Mucosa of descending colon (tissue), 3 donors: Measurements from ENCODE around the gene HPGDS. TPM values are rescaled to one million over a fixed set of nuclear protein-coding genes. Genes with fewer than 3 reads are reported as not detected.
"Not testable (repeated sequence)": the region's sequence is repeated elsewhere in the genome, so short reads cannot be mapped to it uniquely, and the experiment has no call there.

ENCODE experiments used
- ATAC-seq: fragments of 200-7000 bp; cut with Tn5 transposase; one replicate; pipeline ENCODE4 v1.9.1; 2020; ENCODE audit warnings: mild to moderate bottlenecking, moderate library complexity
- DNase-seq, 3 donors: peaks; one replicate each; pipeline ENCODE4 v3.0.0-alpha.2; 2020
- H3K36me3 ChIP-seq: fragments of 200-600 bp; one replicate; pipeline ENCODE4 v1.8.0; 2021; ENCODE audit warnings: low read depth, mild to moderate bottlenecking
- H3K4me1 ChIP-seq: fragments of 200-600 bp; one replicate; pipeline ENCODE4 v1.8.0; 2021; ENCODE audit warnings: low read depth, mild to moderate bottlenecking
- H3K4me3 ChIP-seq: fragments of 200-600 bp; one replicate; pipeline ENCODE4 v1.8.0; 2021; ENCODE audit warnings: mild to moderate bottlenecking
- H3K9me3 ChIP-seq: fragments of 200-600 bp; one replicate; pipeline ENCODE4 v1.8.0; 2021; ENCODE audit warnings: mild to moderate bottlenecking
- CTCF ChIP-seq: fragments of 200-600 bp; IDR thresholded peaks from one replicate; pipeline ENCODE4 v1.8.0; 2022; ENCODE audit warnings: antibody characterized with exemption, mild to moderate bottlenecking
- intact Hi-C, 2 donors: fragments of 100-400 bp; cut with DNase I in 1 of 2; cut with micrococcal nuclease in 1 of 2; formaldehyde crosslinking; loops; one replicate each; pipeline versions ENCODE4 v1.11.0 to v1.11.1; 2022; cut with DNase I, micrococcal nuclease
- long read RNA-seq, 2 donors: library from polyadenylated mRNA; unstranded; transcript quantifications; one replicate each; pipeline ENCODE4 v2.0.0, GENCODE V29; 2019 to 2021
- total RNA-seq, 3 donors: library from RNA; stranded (reverse); fragmentation: NEBNext Ultra II Directional in 2 of 3; extraction: Animal tissue kit (Norgen Biotek cat#: 25700) in 2 of 3; gene quantifications; one replicate each; pipeline versions ENCODE4 v1.2.1 to v1.2.4, GENCODE V29; 2021 to 2023
- donor health status: DM: no; HTN: no; CAD: no; lungs with moderate emphysema.
- donor health status: DM: no; HTN: no; CAD: no.
- donor health status: DM: no; HTN: yes; CAD: no.

HPGDS gene
- 1 to 10 TPM; 1.8 to 6.3 (median 5.4) TPM for total RNA-seq
- long read RNA-seq, donor 1, partial matches to known transcripts, result 0 of 3 reads
- long read RNA-seq, donor 1, other reads (novel, unspliced or antisense), result 0 of 3 reads
- long read RNA-seq, donor 2, transcript HPGDS-201 (6 exons, 1,636 nt), result major isoform, 5 of 8 reads
- long read RNA-seq, donor 2, partial matches to known transcripts, result 2 of 8 reads
- long read RNA-seq, donor 2, other reads (novel, unspliced or antisense), result 1 of 8 reads

DNA sequence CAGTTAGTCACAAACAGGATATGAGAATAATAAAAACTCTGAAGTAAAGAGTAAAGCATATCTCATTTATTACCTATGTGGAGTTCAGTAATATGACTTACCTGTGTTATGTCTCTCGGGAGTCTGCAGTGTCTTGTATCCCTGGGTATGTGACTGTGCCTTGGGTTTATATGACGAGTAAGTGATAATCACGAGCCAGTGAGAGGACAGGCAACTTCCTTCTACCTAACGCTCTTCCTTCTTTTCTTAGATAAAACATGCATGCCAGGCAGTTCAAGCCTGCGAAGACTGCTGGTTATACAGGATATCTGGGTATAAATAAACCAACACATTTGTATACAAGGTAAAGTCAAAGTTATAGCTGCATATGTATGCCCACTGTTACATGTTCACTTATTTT lies at the start of gene HPGDS:
Gene HPGDS, minus strand, starts transcription at position 143 of the 400 bp plus-strand sequence. CDS start 8,207 bp downstream, outside the sequence.
- TF ChIP-seq CTCF, result no peak
- H3K4me3 ChIP-seq, result no peak within 1 kb of the TSS
- H3K9me3 ChIP-seq, result no peaks in the 10 kb centered on the region
- no peaks in the 10 kb centered on the region for H3K36me3 ChIP-seq
- intact Hi-C loops, result no loop called here
- ATAC-seq (peak; percentile 18), DNase-seq (peak in 1 of 3 donors; percentile 11)
- no peaks in the 10 kb centered on the region for H3K4me1 ChIP-seq

DNA sequence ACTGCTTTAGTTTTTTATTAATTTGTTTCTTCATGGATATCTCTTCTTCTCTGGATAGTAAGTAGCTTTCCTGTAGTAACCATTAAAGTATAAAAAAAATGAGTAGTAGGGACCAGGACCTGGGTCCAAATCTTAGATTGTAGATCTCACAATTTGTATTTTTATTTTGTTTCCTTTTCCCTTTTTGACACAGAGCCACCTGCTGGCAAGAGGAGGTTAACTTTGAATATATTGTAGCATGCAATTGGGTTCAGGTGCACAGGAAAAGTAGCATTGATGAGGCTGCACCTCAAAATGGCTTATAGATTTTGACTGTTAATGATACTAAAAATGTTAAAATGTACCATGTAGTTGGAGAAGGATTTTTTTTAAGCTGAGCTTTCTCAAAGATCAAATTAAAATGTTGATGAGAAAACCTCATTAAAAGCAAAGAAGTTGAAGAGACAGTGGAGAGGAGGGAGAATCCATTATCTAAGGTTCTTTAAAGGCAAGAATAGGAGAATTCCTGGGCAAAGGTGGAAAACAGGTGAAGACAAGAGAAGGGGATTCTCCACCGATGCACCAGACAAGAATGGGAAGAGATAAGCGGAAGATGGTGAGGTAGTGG lies 48.3 kb upstream of the HPGDS start:
- Histone ChIP-seq H3K36me3 (no peaks in the 10 kb centered on the region), H3K4me1 (no peaks in the 10 kb centered on the region)
- peak in 1 of 3 donors; percentile 67 for DNase-seq

GRCh38 chr4:94389595-94390267 lies 47.1 kb upstream of the HPGDS start:
- Histone ChIP-seq H3K9me3 (no peaks in the 10 kb centered on the region), H3K4me3 (no peak overlapping the region), H3K4me1 (no peaks in the 10 kb centered on the region), H3K36me3 (no peaks in the 10 kb centered on the region)
- DNase-seq (no peak), ATAC-seq (no peak)
- no peak for TF ChIP-seq CTCF
- intact Hi-C loops, result no loop called here

More for the DNA sequence above, 48.3 kb upstream of the HPGDS start:
- no peak for ATAC-seq
- Histone ChIP-seq H3K4me3 (no peak overlapping the region), H3K9me3 (no peaks in the 10 kb centered on the region)
- TF ChIP-seq CTCF, result no peak
- intact Hi-C loops, result no loop called here

DNA sequence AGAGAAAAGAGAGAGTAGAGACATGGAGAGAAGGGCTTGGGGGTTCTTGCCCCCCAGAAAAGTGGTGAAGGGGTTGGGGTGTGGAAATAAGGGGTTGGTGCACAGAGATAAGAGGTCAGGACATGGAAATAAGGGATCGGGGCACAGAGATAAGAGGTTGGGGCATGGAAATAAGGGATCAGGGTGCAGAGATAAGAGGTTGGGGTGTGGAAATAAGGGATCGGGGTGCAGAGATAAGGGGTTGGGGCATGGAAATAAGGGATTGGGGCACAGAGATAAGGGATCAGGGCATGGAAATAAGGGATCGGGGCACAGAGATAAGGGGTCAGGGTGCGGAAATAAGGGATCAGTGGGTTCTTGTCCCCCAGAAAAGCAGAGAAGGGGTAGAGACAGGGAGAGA lies 45.3 kb upstream of the HPGDS start:
- intact Hi-C loops, ATAC-seq, H3K36me3 ChIP-seq, H3K4me3 ChIP-seq, H3K9me3 ChIP-seq, DNase-seq, H3K4me1 ChIP-seq: not testable (repeated sequence)

- H3K36me3 ChIP-seq, H3K4me1 ChIP-seq, H3K9me3 ChIP-seq, ATAC-seq, intact Hi-C loops, H3K4me3 ChIP-seq, DNase-seq: not testable (repeated sequence)
These were observed 42.8 kb upstream of the HPGDS start for GRCh38 chr4:94385452-94385851.

- H3K4me3 ChIP-seq, intact Hi-C loops, H3K36me3 ChIP-seq, DNase-seq, H3K9me3 ChIP-seq, ATAC-seq, H3K4me1 ChIP-seq: not testable (repeated sequence)
These were observed 40.3 kb upstream of the HPGDS start for GRCh38 chr4:94382891-94383290.

- ATAC-seq (no peak), DNase-seq (no peak)
- Histone ChIP-seq H3K4me1 (no peaks in the 10 kb centered on the region), H3K4me3 (no peak overlapping the region), H3K9me3 (no peaks in the 10 kb centered on the region), H3K36me3 (no peaks in the 10 kb centered on the region)
- TF ChIP-seq CTCF, result no peak
- intact Hi-C loops, result no loop called here
These were observed 35.4 kb upstream of the HPGDS start for GRCh38 chr4:94378047-94378446.
